Activated CD8-positive, alpha-beta memory T cell treated with anti-CD3 and anti-CD28 coated beads for 48 hours (primary cell): ENCODE measurements around the gene KDM5D.

ENCODE experiments used
- DNase-seq, 3 experiments: peaks; one replicate each; pipeline ENCODE4 v3.0.0-alpha.2; 2020; ENCODE audit warnings: low read depth in 2 of 3, low spot score in 2 of 3

Gene KDM5D

GRCh38 chrY:19744381-19745378 lies at the start of gene KDM5D:
Gene KDM5D, minus strand, starts transcription at chrY:19744726. Its CDS starts 192 bp downstream, at chrY:19744534.
- DNase-seq: peak in 1 of 3 experiments; percentile 19

- no peak for DNase-seq
Observed at GRCh38 chrY:19768375-19768774, 23.8 kb upstream of the KDM5D start.

- DNase-seq: no peak
Observed at GRCh38 chrY:19743331-19743730, 1.2 kb downstream of the KDM5D start.

GRCh38 chrY:19742153-19742552 lies 2.4 kb downstream of the KDM5D start:
- no peak for DNase-seq

GRCh38 chrY:19734425-19734824 lies 10.1 kb downstream of the KDM5D start:
- DNase-seq: no peak

GRCh38 chrY:19717950-19718349 lies 26.6 kb downstream of the KDM5D start:
- DNase-seq: no peak

- DNase-seq: no peak
Observed at GRCh38 chrY:19717146-19717545, 27.4 kb downstream of the KDM5D start.

- no peak for DNase-seq
Observed at GRCh38 chrY:19715226-19715625, 29.3 kb downstream of the KDM5D start.

- no peak for DNase-seq
Observed at GRCh38 chrY:19713430-19713829, 31.1 kb downstream of the KDM5D start.

GRCh38 chrY:19706273-19706672 lies 38.3 kb downstream of the KDM5D start:
- DNase-seq: no peak

- DNase-seq: no peak
Observed at GRCh38 chrY:19698495-19698894, 46.0 kb downstream of the KDM5D start.

GRCh38 chrY:19680821-19681220 lies 63.7 kb downstream of the KDM5D start:
- no peak for DNase-seq
